ENCODE measurements around the gene GDPD5. TPM values are rescaled to one million over a fixed set of nuclear protein-coding genes. Genes with fewer than 3 reads are reported as not detected.
A peak's percentile ranks its signal among the peaks of the same experiment; 100 is the strongest.

GDPD5 gene
- total RNA-seq, 1 donor from 2014 or later: 36.6 TPM

- TF ChIP-seq POLR2A (IDR thresholded peaks at IDR 0.05) (no peak), POLR2AphosphoS5 (IDR thresholded peaks at IDR 0.05; ENCODE audit: insufficient read depth in 1 of 2, low read depth in 1 of 2) (peak in 1 of 2 donors; percentile 25), CTCF (IDR thresholded peaks at IDR 0.05) (no peak)
- no peaks in the 10 kb centered on the region for H3K27me3 ChIP-seq
- no peaks in the 10 kb centered on the region for H3K9me3 ChIP-seq
- peaks cover 23% of the 10 kb centered on the region for H3K4me1 ChIP-seq
- DNase-seq (ENCODE audit: extremely low spot score in 2 of 2): no peak
- no peak overlapping the region for H3K4me3 ChIP-seq
- H3K27ac ChIP-seq: no peak overlapping the region
- no peaks in the 10 kb centered on the region for H3K36me3 ChIP-seq
- intact Hi-C loops (cut with DNase I): no loop called here
Observed at GRCh38 chr11:75468534-75469340, 57.0 kb downstream of the GDPD5 start.

- no peak overlapping the region for H3K4me3 ChIP-seq
- no peaks in the 10 kb centered on the region for H3K9me3 ChIP-seq
- intact Hi-C loops (cut with DNase I): no loop called here
Observed at GRCh38 chr11:75467881-75468280, 57.9 kb downstream of the GDPD5 start.

GRCh38 chr11:75467311-75467710, 58.4 kb downstream of the GDPD5 start:
- intact Hi-C loops (cut with DNase I): no loop called here
- H3K4me3 ChIP-seq: no peak overlapping the region
- no peaks in the 10 kb centered on the region for H3K36me3 ChIP-seq
- TF ChIP-seq POLR2A (IDR thresholded peaks at IDR 0.05): no peak
- TF ChIP-seq POLR2AphosphoS5 (IDR thresholded peaks at IDR 0.05; ENCODE audit: insufficient read depth in 1 of 2, low read depth in 1 of 2): no peak
- no peak for TF ChIP-seq CTCF (IDR thresholded peaks at IDR 0.05)
- DNase-seq (ENCODE audit: extremely low spot score in 2 of 2): no peak
- no peaks in the 10 kb centered on the region for H3K9me3 ChIP-seq
- no peak overlapping the region for H3K27ac ChIP-seq
- H3K4me1 ChIP-seq: peaks cover 23% of the 10 kb centered on the region
- no peaks in the 10 kb centered on the region for H3K27me3 ChIP-seq

More at GRCh38 chr11:75467881-75468280, 57.9 kb downstream of the GDPD5 start:
- TF ChIP-seq POLR2A (IDR thresholded peaks at IDR 0.05) (no peak), CTCF (IDR thresholded peaks at IDR 0.05) (no peak), POLR2AphosphoS5 (IDR thresholded peaks at IDR 0.05; ENCODE audit: insufficient read depth in 1 of 2, low read depth in 1 of 2) (no peak)
- H3K36me3 ChIP-seq: no peaks in the 10 kb centered on the region
- H3K27me3 ChIP-seq: no peaks in the 10 kb centered on the region
- H3K4me1 ChIP-seq: peaks cover 23% of the 10 kb centered on the region
- no peak for DNase-seq (ENCODE audit: extremely low spot score in 2 of 2)
- H3K27ac ChIP-seq: no peak overlapping the region

- TF ChIP-seq CTCF (IDR thresholded peaks at IDR 0.05) (no peak), POLR2AphosphoS5 (IDR thresholded peaks at IDR 0.05; ENCODE audit: insufficient read depth in 1 of 2, low read depth in 1 of 2) (no peak), POLR2A (IDR thresholded peaks at IDR 0.05) (no peak)
- no peaks in the 10 kb centered on the region for H3K36me3 ChIP-seq
- H3K4me1 ChIP-seq: peaks cover 23% of the 10 kb centered on the region
- intact Hi-C loops (cut with DNase I): no loop called here
- no peak overlapping the region for H3K27ac ChIP-seq
- no peaks in the 10 kb centered on the region for H3K9me3 ChIP-seq
- no peaks in the 10 kb centered on the region for H3K27me3 ChIP-seq
- no peak overlapping the region for H3K4me3 ChIP-seq
- DNase-seq (ENCODE audit: extremely low spot score in 2 of 2): no peak
Observed at GRCh38 chr11:75465701-75466531, 59.8 kb downstream of the GDPD5 start.

Data from vagina (tissue), 2 donors.